HPDE6-E6E7 (cell line): Measurements from ENCODE around the gene PAM.

Experiments used
- DNase-seq: peaks from one replicate; pipeline ENCODE4 v3.0.0; 2011; ENCODE audit warnings: missing footprints; ENCODE audit errors: extremely low spot score

Gene PAM

DNA sequence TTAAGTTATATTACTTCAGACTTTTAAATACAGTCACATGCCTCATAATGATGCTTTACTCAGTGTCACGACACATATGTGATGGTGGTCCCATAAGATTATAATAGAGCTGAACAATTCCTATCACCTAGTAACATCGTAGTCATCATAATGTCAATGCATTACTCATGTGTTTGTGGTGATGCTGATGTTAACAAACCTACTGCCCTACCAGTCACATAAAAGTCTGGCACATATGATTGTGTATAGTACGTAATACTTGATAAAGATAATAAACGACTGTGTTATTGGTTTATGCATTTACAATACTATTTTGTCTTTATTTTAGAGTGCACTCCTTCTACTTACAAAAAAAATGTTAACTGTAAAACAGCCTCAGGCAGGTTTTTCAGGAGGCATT lies 103.7 kb downstream of the PAM start:
- no peak for DNase-seq

DNA sequence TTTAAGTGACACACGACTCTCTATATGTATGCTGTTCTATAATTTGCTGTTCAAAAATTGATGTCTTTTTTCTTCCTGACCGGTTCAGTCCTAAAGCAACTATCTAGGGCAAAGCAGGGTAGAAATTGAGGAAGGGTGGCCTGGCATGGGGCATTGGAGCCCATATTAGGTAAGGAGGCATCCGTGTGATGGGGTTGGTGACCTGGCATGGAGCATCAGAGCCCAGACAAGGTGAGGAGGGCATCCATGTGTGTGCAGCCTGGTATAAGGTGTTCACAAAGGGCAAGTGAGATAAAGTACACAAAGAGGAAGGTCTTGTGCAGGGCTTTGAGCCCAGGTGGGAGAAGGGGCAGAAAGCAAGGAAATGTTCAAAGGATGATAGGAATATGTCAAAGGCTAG lies 104.9 kb downstream of the PAM start:
- DNase-seq: no peak

DNA sequence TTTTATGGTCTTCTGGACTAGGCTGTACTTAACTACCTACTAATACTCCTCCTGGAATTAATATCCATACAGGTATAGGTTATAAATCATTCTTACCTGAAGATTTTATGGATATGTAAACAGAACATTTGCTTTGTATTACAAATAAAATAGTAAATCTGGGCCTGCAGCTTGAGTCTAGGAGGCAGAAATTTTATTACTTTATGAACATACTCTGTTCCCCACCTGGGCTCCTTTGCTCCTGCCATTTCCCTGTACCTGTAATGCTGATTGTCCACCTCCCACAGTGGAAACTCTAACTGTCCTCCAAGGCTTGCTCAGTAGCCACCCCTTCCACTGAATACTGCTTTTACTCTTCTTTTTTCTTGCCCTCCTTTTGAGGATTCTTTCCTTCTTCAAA lies 108.0 kb downstream of the PAM start:
- DNase-seq: no peak

DNA sequence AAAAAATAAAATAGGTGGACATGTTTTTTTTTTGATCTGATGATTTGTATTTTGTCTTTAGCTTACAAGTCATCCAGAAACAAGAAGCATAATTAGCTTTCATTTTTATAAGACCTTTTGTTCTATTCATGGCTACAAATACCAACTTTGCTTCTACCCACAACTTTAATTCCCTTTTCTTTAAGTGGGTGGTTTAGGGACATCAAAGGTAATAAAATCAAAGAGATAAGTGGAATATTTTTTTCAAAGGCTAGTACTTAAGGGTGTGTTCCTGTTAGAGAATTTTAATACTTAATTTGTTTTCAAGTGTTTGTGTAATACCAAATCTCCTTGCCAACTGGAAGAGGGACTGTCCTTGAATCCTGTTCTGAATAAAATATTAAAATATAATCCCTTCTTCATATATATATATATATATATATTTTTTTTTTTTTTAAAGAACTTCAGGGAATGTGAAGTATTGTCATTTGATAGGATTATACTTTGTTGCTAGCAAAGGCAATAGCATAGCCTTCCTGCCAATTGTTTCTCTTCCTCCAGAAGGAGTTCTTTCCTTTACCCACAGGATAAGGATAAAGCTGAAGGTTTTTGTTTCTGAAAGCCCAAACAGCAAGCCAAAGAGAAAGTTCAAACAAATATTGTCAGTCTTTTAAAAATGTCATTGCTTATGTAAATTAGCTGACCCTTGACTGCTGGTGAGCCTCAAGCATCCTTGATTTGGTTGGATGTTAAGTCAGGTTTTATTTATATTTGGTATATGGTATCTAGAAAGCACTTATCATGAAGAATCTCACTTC lies 108.9 kb downstream of the PAM start:
- no peak for DNase-seq

DNA sequence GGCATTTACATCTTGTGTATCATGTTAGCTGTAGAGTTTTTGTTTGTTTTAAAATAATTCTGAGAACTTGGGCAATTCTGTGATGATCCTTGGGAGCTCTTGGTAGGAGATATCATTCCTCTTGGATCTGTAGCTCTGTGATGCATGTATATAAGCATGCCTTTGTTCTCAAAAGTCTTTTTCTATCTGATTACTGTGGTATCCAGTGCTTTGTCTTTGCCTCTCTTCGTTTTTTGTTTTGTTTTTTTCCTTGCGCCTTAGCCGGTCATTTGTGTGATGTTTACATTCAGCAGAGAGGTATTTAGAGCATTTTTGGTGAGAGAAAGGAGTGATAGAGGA lies 110.0 kb downstream of the PAM start:
- DNase-seq: no peak

DNA sequence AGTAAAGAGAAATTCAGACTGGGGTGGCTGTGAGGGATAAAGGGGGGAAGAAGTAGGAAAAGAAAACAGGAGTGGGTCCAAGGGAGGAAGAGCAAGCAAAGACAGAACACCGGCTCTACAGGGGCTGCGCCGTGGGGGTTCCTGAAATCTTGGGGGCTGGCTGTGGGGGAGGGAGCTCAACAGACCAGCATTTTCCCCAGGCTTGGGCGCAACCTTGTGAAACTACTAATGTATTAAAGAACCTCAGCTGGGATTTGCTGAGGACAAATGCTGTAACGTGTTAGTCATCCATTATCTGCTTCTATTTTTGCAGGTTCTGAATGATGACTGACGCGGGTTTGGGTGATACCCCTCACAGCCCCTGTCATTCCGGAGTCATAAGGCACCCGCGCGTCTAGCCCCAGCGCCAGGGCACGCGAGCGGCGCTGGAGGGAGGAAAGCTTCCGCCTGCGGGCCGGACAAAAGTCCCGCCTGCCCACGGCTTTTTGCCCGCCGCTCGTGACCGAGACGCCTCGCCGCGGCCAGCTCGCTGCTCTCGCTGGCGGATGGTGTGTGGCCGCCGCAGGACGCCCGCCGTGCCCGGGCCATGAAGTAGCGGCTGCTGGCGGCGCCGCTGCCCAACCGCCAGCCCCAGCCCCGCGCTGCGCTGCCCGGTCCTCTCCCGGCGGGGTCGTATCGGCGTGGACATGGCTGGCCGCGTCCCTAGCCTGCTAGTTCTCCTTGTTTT lies 110.6 kb downstream of the PAM start:
- peak; percentile 52 for DNase-seq

DNA sequence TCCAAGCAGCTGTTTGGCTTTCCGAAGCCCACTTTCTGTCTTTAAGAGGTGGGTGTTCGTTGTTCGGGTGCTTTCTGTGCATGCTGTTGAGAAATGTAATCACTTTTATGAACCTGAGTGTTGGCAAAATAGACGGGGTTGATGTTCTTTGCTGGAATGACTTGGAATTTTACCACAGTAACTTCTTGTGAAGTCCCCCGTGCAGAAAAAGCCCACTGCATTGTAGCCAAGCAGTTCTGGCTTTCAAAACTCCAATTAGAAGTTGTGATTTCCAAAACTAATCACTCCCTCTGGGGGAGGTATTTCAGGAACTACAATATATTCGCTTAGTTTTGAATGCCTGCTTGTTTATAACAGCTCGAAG lies 111.1 kb downstream of the PAM start:
- no peak for DNase-seq

DNA sequence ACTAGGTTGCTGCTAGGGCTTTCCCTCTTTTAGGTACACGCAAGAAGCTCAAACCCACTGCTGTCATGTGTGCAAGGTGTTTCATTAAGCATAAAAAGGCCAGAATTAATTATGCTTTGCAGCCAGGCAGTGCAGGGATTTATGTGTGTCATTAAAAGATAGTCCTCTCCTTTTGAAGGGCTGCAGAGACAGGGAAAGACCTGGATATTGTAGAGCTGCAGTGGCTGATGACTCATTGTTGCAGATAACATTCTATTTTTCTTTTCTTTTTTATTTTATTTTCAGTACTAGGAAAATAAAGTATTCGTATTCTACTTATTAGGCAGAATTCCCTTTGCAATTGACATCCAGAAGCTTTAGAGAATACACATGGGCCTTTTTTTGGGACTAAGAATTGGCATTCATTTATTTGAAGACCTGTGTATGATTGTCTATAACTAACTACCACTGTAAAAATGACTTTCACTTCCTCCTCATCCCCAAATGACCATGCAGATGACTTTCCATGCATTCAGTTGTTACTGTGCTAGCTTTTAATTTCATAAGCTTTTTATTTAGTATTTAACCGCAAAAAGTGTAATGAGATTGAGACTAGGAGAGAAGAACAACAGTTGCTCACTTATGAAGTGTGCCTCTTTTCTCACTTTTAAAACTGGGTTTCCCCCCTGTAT lies 113.0 kb downstream of the PAM start:
- no peak for DNase-seq

DNA sequence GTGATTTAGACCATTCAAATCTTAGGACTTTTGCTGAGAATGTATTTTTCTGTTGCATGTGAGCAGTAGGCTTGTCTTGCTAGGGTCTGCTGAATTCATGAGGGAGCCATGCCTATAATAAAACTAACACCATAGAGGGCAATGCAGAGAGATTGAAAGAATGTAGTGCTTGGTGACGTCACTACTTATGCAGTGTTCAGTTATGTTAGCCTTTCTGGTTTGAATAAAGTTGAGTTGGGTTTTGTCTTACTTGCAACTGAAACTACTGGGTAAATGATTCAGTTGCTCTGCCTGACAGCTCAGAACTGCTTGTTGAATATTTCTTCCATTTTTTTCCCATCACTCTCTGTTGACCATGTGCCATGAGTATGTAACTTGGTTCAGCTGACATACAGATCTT lies 114.1 kb downstream of the PAM start:
- no peak for DNase-seq

DNA sequence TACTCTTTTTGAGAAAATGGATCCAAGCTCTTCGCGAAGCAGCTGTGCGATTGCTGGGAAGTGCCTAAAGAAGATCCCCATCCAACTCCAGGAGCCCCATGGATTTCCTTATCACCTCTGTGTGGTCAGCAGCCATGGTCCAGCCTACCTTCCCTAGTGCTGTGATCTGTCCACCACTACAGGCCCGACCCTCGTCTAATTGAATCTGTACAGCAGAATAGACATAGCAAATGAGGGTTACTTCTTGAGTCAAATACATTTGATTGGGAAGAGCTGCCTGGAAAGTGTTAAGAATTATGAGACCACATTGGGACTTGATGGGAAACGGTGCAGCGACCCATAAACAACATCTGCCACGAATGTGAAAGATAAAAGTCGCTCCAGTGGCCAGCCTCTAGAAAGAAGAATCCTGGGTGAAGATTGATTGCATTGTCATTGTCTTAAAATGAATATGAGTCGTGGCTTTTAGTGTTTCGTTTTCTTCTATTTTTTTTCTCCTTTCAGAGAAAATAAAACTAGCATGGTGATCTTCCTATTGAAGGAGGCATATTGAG lies 118.4 kb downstream of the PAM start:
- DNase-seq: no peak

DNA sequence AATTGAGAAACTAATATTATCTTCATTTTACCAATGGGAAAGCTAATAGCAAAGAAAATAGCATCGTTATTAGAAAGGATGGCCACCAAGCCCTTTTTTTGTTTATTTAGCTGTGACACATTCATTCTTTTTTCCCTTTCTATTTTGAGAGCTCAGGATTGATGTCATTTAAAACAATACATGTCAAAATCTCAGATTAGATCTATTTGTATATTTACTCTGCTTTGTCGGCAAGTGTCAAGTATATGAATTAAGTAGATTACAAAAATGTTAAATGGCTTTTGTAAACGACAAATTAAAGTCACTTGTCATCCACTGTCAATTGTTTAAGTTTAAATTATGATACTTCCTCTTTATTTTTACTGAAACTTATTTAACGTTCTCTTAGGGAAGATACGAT lies 118.9 kb downstream of the PAM start:
- no peak for DNase-seq

DNA sequence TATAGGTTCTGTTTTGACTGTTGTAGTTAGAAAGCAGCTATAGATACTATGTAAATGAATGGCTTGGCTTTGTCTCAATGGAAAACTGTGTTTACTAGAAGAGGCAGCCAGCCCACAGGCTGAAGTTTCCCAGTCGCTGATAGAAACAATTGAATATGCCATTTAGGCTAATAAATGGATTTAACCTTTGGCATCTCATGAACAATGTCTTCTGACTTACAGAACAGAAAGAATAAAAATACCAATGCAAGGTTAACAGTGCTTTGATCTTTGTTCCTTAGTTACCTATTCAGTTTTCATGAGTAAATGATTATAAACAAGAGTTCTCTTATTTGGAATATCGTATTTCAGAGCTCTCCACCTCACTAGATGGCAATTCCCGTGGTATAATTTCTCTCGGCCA lies 120.6 kb downstream of the PAM start:
- DNase-seq: no peak

DNA sequence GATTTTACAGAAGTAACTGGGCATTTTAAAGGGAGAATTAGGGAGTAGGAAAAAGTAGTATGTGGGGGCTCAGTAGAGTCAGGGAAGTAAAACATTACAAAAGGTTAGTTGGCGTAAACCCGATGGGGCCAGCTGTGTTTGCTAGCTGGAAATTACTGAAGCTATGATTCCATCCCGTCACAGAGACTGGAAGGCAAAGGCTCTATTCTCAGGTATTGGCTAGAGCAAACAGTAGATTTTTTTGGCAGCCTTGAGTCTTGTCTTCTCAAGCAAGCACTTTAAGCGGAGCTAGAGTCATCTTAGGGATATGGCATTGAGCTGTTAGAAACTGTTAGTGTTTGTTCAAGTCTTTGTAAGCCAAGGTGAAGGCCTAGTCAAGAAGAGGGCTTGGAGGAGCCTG lies 121.5 kb downstream of the PAM start:
- DNase-seq: no peak

DNA sequence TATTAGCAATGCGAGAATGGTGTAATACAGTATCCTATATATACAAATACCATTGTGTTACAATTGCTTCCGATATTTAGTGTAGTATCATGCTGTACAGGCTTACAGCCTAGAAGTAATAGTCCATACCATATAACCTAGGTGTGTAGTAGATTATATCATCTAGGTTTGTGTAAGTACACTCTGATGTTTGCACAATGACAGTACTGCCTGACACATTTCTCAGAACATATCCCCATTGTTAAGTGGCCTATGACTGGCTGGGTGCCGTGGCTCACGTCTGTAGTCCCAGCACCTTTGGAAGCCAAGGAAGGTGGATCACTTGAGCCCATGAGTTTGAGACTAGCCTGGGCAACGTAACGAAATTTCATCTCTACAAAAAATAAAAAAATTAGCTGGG lies 124.6 kb downstream of the PAM start:
- no peak for DNase-seq

DNA sequence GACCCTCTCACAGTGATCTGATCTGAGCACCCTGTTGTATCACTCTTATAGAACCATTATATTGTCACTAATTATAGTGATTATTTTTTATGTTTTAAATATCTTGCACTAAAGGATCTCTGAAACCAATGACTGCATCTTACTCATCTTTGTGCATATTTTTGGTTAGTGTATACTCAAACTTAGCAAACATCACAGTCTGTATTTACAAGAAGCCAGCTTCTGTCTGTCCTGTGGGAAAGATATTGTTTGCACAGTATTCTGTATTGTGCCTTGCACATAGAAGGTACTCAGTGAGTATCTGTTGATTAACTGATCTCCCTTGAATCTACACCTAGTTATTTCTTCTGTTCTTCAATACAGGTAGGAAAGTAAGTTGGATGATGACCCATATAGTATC lies 131.5 kb downstream of the PAM start:
- DNase-seq: no peak

DNA sequence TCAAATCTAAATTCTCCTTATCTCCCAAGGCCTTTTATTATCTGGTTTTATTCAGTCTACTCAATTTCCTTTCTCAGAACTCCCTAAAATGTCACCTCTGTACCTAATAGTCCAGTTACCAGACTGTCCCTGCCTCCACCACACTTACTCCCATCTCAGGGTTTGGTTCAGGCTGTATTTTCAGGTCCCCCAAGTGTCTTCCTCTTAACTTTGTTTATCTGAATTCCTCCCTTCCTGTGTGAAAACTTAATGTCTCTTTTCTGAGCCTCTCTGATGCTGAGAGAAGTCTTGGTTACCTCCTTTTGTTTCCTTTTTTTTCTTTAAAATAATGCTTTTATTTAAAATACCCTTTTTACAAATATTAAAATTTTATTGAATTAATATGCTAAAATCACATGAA lies 133.4 kb downstream of the PAM start:
- DNase-seq: no peak

DNA sequence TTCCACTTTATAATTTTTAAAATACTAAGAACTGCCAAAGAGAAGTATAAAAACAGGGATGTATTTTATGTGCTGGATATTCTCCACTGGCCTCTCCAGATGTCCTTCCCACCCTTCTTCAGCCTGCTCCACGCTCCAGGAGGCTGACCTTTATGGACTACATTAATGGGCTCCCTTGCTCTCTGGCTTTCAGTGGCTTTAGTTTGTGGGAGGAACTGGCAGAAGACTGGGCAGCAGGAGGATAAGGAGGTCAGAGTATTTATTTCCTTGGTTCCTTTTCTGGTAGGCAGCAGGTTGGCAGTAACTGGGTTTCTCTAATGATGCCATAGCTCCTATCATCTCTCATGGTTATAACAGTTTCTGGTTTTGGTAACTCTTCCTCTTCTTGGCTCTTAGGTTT lies 133.9 kb downstream of the PAM start:
- no peak for DNase-seq

DNA sequence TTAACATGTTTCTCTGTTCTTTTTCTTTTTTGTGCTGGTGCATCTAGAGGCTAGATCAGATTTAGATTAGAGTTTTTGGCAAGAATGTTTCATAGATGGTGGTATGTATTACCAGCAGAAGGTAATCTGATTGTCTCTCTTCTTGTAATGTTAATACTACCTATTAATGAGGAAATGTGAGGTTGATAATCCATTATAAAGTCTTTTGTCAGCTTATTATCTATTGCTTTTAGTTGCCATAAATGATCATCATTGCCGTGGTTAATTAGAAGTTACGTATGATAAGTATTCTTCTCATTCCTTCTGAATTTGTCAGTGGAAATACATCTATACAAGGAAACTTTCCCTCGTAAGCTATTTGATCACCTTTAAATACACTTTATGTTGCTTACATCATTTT lies 135.0 kb downstream of the PAM start:
- DNase-seq: no peak

DNA sequence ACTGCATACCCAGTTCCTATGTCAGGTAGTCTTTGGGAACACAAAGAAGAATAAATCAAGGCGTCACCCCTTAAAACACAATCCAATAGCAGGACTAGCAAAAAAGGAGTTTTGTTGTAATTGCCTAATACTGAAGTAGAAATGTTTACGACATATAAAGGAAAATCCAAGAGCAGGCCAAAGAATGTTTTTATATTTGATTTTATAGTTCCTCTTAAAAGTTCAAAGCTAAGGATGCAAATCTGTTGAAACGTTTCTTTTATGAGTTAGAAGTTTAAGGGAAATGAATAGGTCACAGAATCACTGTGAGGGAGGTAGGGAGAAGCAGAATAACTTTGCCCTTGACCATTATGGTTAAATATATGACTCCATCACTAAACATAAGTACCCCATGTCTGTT lies 136.1 kb downstream of the PAM start:
- DNase-seq: no peak

DNA sequence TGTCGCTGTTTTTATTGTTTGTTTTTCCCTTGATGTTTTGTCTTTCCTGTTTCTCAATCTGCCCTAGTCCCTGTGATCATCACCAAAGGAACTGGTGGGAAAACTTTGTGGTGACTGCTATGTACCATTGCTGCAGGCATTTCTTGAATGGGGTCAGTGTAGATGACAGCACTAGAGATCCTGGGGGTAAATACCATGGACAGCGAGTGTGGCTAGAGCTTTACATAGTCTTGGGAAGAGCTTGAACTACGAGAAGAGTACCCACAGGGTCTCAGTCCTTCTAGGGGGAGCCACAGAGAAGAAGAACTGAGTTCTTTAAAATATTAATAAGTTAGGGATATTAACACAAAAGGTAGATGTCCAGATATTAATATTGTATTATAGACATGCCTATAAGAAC lies 138.8 kb downstream of the PAM start:
- DNase-seq: no peak

DNA sequence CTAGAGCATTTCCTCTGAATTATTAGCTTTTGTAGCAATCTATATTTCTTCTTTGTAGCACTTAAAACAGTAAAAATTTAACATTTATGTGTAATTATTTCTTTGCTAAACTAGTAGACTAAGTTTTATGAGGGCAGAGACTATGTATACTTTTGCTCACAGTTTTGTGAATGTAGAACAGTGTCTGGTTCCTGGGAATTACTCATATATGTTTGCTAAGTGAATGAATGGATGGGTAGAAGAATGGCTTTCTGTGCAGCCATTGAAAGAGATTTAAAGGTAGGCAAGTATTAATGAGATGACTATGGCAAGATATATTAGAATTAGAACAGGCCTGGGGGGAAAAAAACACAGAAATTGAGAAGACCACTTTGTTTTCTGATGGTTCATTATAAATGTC lies 140.1 kb downstream of the PAM start:
- DNase-seq: no peak

DNA sequence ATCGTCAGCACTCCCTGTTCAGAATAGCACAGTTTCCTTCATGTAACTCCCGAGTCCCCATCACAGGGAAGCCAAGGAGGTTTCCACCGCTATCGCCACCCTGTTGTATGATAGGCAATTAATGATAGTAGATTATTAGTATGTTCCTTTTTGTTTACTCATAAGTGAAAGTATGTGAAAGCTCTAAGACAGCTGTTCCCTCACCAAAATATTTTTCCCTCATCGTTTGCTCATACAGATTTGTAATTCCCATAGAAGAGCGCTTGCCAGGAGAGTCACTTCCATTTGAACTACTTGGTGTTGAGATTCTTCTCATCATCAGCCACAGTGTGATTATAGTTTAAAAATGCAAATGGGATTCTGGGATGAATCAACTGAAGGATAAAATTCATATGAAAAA lies 140.9 kb downstream of the PAM start:
- no peak for DNase-seq
